SU-DHL-6 (cell line): ENCODE data around the gene PRSS38.

Experiments used
- EZH2phosphoT487 ChIP-seq: fragments of 200-600 bp; sonication (generic), shearing (Covaris generic); conservative IDR thresholded peaks from 2 replicates; pipeline ENCODE4 v1.6.1; 2018; ENCODE audit warnings: mild to moderate bottlenecking, antibody characterized with exemption, low read length, moderate library complexity, mixed read lengths
- TF ChIP-seq, protein P1 (sequence below): fragments of 200-600 bp; sonication (generic); IDR thresholded peaks from one replicate; pipeline ENCODE4 v1.5.1; 2017; ENCODE audit warnings: antibody characterized with exemption, mild to moderate bottlenecking, low read length, moderate library complexity; ENCODE audit not compliant: insufficient read depth, poor library complexity, severe bottlenecking

DNA sequence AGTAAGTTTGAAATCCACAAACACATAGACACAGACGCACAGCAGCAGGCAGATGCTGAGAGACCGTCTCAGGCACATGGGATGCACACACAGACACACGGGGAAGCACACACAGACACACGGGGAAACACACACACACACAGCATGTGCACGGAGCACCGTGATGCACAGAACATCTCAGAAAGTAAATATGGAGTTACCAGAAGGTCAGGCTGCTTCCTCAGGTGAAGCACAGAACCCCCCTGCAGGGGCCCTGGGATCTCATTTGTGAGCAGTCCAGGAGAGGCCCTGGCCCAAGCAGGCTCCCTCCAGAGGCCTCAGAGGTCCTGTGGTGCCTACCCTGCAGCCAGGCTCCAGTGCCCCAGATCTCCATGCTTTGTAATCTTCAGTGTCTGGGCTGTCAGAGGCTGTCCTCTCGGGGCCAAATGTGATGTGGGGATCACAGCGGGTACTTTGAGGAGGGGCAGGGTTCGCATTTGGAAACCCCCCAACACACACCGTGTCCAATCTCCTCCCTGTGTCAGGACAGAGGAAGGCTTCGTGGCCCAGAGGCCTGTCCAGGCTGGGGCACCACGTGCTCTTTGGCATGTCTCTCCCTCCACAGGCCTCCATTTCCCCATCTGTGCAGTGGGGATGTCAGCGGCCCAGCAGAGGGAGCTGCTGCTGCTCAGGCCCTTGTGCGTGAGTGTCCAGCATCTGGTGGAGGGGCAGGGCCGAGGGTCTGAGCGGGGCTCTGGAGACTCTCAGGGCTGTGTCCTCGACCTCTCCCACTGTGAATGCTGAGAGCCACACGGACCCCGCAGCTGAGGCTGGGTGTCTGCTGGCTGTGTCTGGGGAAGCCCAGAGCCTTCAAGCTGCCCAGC is 23.0 kb upstream of the PRSS38 start:
- TF ChIP-seq, protein P1, sequence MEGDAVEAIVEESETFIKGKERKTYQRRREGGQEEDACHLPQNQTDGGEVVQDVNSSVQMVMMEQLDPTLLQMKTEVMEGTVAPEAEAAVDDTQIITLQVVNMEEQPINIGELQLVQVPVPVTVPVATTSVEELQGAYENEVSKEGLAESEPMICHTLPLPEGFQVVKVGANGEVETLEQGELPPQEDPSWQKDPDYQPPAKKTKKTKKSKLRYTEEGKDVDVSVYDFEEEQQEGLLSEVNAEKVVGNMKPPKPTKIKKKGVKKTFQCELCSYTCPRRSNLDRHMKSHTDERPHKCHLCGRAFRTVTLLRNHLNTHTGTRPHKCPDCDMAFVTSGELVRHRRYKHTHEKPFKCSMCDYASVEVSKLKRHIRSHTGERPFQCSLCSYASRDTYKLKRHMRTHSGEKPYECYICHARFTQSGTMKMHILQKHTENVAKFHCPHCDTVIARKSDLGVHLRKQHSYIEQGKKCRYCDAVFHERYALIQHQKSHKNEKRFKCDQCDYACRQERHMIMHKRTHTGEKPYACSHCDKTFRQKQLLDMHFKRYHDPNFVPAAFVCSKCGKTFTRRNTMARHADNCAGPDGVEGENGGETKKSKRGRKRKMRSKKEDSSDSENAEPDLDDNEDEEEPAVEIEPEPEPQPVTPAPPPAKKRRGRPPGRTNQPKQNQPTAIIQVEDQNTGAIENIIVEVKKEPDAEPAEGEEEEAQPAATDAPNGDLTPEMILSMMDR, result no peak
- no peak for TF ChIP-seq EZH2phosphoT487
